HEK293T (cell line): ENCODE measurements around the gene STARD13.

Experiments
- BHLHE40 ChIP-seq: fragments of 450-650 bp; IDR thresholded peaks from 2 replicates; pipeline ENCODE4 v1.6.1; 2016; ENCODE audit warnings: mild to moderate bottlenecking, moderate library complexity, borderline replicate concordance
- ELF4 ChIP-seq: fragments of 450-650 bp; IDR thresholded peaks from 2 replicates; pipeline ENCODE4 v1.6.1; 2017; ENCODE audit warnings: antibody characterized with exemption
- FOXA1 ChIP-seq: fragments of 450-650 bp; IDR thresholded peaks from 2 replicates; pipeline ENCODE4 v1.6.1; 2016; ENCODE audit warnings: mild to moderate bottlenecking
- FOXK2 ChIP-seq: fragments of 450-650 bp; IDR thresholded peaks from 2 replicates; pipeline ENCODE4 v1.6.1; 2016; ENCODE audit warnings: mild to moderate bottlenecking
- FOXM1 ChIP-seq: fragments of 450-650 bp; IDR thresholded peaks from 2 replicates; pipeline ENCODE4 v1.6.1; 2017; ENCODE audit warnings: mild to moderate bottlenecking, borderline replicate concordance
- HDGF ChIP-seq: fragments of 450-650 bp; IDR thresholded peaks from 2 replicates; pipeline ENCODE4 v1.6.1; 2017; ENCODE audit warnings: antibody characterized with exemption, borderline replicate concordance
- LEF1 ChIP-seq: fragments of 450-650 bp; IDR thresholded peaks from 2 replicates; pipeline ENCODE4 v1.6.1; 2017; ENCODE audit warnings: mild to moderate bottlenecking, borderline replicate concordance
- SP1 ChIP-seq: fragments of 450-650 bp; IDR thresholded peaks from 2 replicates; pipeline ENCODE4 v1.6.1; 2017
- TARDBP ChIP-seq: fragments of 450-650 bp; IDR thresholded peaks from 2 replicates; pipeline ENCODE4 v1.6.1; 2016
- ZNF384 ChIP-seq: fragments of 450-650 bp; IDR thresholded peaks from 2 replicates; pipeline ENCODE4 v1.6.1; 2016
- TF ChIP-seq, protein P1 (sequence below): fragments of 450-650 bp; IDR thresholded peaks from 2 replicates; pipeline ENCODE4 v1.6.1; 2016

DNA sequence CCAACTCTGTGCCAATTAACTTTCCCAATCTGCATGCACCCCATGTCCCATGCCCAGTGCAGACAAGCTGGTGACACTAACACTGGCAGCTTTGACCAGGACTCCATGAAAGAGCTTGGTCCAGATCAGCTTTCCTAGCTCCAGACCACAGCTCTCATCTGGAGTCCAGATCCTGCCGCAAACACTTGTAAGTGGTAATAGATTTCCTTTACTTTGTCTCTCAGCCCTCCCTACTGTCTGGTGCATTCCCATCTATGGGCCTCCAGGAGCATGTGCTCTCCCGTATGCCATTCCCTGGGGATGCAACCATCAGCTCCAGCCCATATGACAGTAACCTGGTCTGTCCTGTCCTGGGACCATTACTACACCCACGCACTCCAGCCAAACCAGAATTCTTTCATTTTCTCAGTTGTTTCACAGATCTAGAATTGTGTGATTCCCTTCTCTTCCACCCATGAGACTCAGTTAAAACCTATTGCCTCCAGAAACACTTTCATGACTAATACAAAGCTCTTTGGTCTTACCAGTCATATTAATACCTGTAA lies 4.9 kb upstream of the STARD13 start:
- TF ChIP-seq ZNF384 (no peak), SP1 (no peak), TARDBP (no peak), ELF4 (no peak), LEF1 (no peak), HDGF (no peak), FOXM1 (no peak), FOXK2 (no peak), FOXA1 (no peak), BHLHE40 (no peak)
- TF ChIP-seq, protein P1, sequence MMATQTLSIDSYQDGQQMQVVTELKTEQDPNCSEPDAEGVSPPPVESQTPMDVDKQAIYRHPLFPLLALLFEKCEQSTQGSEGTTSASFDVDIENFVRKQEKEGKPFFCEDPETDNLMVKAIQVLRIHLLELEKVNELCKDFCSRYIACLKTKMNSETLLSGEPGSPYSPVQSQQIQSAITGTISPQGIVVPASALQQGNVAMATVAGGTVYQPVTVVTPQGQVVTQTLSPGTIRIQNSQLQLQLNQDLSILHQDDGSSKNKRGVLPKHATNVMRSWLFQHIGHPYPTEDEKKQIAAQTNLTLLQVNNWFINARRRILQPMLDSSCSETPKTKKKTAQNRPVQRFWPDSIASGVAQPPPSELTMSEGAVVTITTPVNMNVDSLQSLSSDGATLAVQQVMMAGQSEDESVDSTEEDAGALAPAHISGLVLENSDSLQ: no peak
